Keratinocyte (primary cell): Measurements from ENCODE around the gene DNAJA3. TPM values are rescaled to one million over a fixed set of nuclear protein-coding genes. Genes with fewer than 3 reads are reported as not detected.

Experiments
- DNase-seq: peaks from one replicate; pipeline ENCODE4 v3.0.0-alpha.2; 2011; ENCODE audit warnings: low read depth, missing footprints, low spot score
- FAIRE-seq: peaks from 2 replicates; lab custom pipeline; 2011; peaks lifted over from hg19 to GRCh38; lab: Jason Lieb, UNC
- H2AFZ ChIP-seq: 2 replicates; pipeline ENCODE4 v1.6.0; 2012; ENCODE audit warnings: low read length, control low read depth, inconsistent platforms; ENCODE audit not compliant: control insufficient read depth
- H3K27ac ChIP-seq: 2 replicates; pipeline ENCODE4 v1.5.1; 2011; ENCODE audit warnings: low read length; ENCODE audit not compliant: control insufficient read depth, insufficient read depth
- H3K27me3 ChIP-seq: 3 replicates; pipeline ENCODE4 v1.6.0; 2011; ENCODE audit warnings: low read length; ENCODE audit not compliant: control insufficient read depth, insufficient read depth; ENCODE audit errors: extremely low read depth
- H3K36me3 ChIP-seq, 2 experiments: 2 replicates in 1 of 2; 3 replicates in 1 of 2; pipeline ENCODE4 v1.5.1; 2011; ENCODE audit warnings: low read length in 2 of 2, mild to moderate bottlenecking in 1 of 2; ENCODE audit not compliant: control insufficient read depth in 2 of 2, insufficient read depth in 2 of 2; ENCODE audit errors: extremely low read depth in 1 of 2
- H3K4me1 ChIP-seq: 3 replicates; pipeline ENCODE4 v1.5.1; 2011; ENCODE audit warnings: low read length; ENCODE audit not compliant: control insufficient read depth, insufficient read depth; ENCODE audit errors: extremely low read depth
- H3K4me2 ChIP-seq: 3 replicates; pipeline ENCODE4 v1.6.0; 2011; ENCODE audit warnings: low read depth, low read length; ENCODE audit not compliant: control insufficient read depth, insufficient read depth; ENCODE audit errors: extremely low read depth
- H3K4me3 ChIP-seq, 3 experiments: fragments of 200-600 bp in 1 of 3; sonication (generic) in 1 of 3; 2 replicates in 2 of 3; 3 replicates in 1 of 3; pipeline ENCODE4 v1.5.1; 2011 to 2016; ENCODE audit warnings: low read length in 3 of 3, mild to moderate bottlenecking in 3 of 3, control low read depth in 2 of 3, inconsistent platforms in 1 of 3, low read depth in 1 of 3, mixed read lengths in 1 of 3, mixed run types in 1 of 3, moderate library complexity in 1 of 3; ENCODE audit not compliant: control insufficient read depth in 2 of 3, insufficient read depth in 2 of 3; ENCODE audit errors: extremely low read depth in 1 of 3
- H3K79me2 ChIP-seq: 2 replicates; pipeline ENCODE4 v1.6.0; 2012; ENCODE audit warnings: low read length; ENCODE audit not compliant: control insufficient read depth, insufficient read depth
- H3K9ac ChIP-seq: 3 replicates; pipeline ENCODE4 v1.6.0; 2011; ENCODE audit warnings: low read length; ENCODE audit not compliant: control insufficient read depth, insufficient read depth; ENCODE audit errors: extremely low read depth
- H3K9me1 ChIP-seq: 3 replicates; pipeline ENCODE4 v1.6.0; 2011; ENCODE audit warnings: low read length; ENCODE audit not compliant: control insufficient read depth, insufficient read depth; ENCODE audit errors: extremely low read depth
- H3K9me3 ChIP-seq: 2 replicates; pipeline ENCODE4 v1.5.1; 2012; ENCODE audit warnings: low read depth, low read length; ENCODE audit not compliant: control insufficient read depth
- H4K20me1 ChIP-seq: 3 replicates; pipeline ENCODE4 v1.6.0; 2011; ENCODE audit warnings: low read length; ENCODE audit not compliant: control insufficient read depth, insufficient read depth; ENCODE audit errors: extremely low read depth
- CTCF ChIP-seq, 3 experiments: IDR thresholded peaks in 1 of 3; conservative IDR thresholded peaks in 1 of 3; optimal IDR thresholded peaks in 1 of 3; 2 replicates in 2 of 3; 3 replicates in 1 of 3; pipeline versions ENCODE3 to v1.5.1; 2011; ENCODE audit warnings: low read length in 3 of 3, mild to moderate bottlenecking in 3 of 3, moderate library complexity in 2 of 3, control low read depth in 1 of 3, inconsistent platforms in 1 of 3; ENCODE audit not compliant: insufficient read depth in 2 of 3; ENCODE audit errors: extremely low read depth in 1 of 3
- EZH2 ChIP-seq: IDR thresholded peaks from one replicate; pipeline ENCODE4 v1.6.1; 2012; ENCODE audit warnings: inconsistent platforms, mild to moderate bottlenecking, low read length, moderate library complexity
- dilution Hi-C: fragments of 300-500 bp; cut with MboI; formaldehyde crosslinking; loops from one replicate; pipeline ENCODE4 v1.7.0; 2020; ENCODE audit warnings: low sequenced_read_pairs; ENCODE audit not compliant: extremely low pct_ligation_motif_present
- polyA plus RNA-seq, 5 experiments: library from polyadenylated mRNA; depleted of rRNA in 3 of 5; stranded (reverse) in 3 of 5; stranded (forward) in 1 of 5; unstranded in 1 of 5; fragments of >200 nt; gene quantifications; 1 replicate in 1 of 5; 2 replicates in 3 of 5; 3 replicates in 1 of 5; pipeline versions ENCODE4 v1.2.1 to v1.2.3, GENCODE V29; 2011 to 2012; ENCODE audit warnings: missing spikeins in 2 of 5, low read depth in 1 of 5, low replicate concordance in 1 of 5

Gene DNAJA3
- polyA plus RNA-seq, 1 donor (not counting 4 experiments of a cell fraction or from before 2014, with no cell fraction given) = 48.4 TPM

- no peak overlapping the region for H2AFZ ChIP-seq
- no peaks in the 10 kb centered on the region for H3K9me3 ChIP-seq
- no peak for TF ChIP-seq EZH2
- TF ChIP-seq CTCF (optimal IDR thresholded peaks at IDR 0.05 in 1 of 3, IDR thresholded peaks at IDR 0.05 in 1 of 3, conservative IDR thresholded peaks at IDR 0.05 in 1 of 3; ENCODE audit: extremely low read depth in 1 of 3, insufficient read depth in 2 of 3, low read length in 3 of 3) = no peak
- H3K4me1 ChIP-seq = peaks cover 13% of the 10 kb centered on the region
- H3K4me2 ChIP-seq = no peak overlapping the region
- H3K9ac ChIP-seq = no peak overlapping the region
- no peak for FAIRE-seq
- peaks cover 27% of the 10 kb centered on the region for H3K79me2 ChIP-seq
- H3K27me3 ChIP-seq = no peaks in the 10 kb centered on the region
- peaks cover 19 to 21% of the 10 kb centered on the region in 2 experiments for H3K36me3 ChIP-seq
- dilution Hi-C loops = no loop called here
- no peaks in the 10 kb centered on the region for H3K9me1 ChIP-seq
- peaks cover 12% of the 10 kb centered on the region for H4K20me1 ChIP-seq
- no peak for DNase-seq
- H3K4me3 ChIP-seq = no peak overlapping the region
- H3K27ac ChIP-seq = no peak overlapping the region
Observed at GRCh38 chr16:4410335-4411075, 15.2 kb upstream of the DNAJA3 start.

- no peaks in the 10 kb centered on the region for H3K9me3 ChIP-seq
- no peak for DNase-seq
- peaks cover 12% of the 10 kb centered on the region for H4K20me1 ChIP-seq
- H3K27ac ChIP-seq = no peak overlapping the region
- dilution Hi-C loops = no loop called here
- H3K4me3 ChIP-seq = no peak overlapping the region
- TF ChIP-seq CTCF (optimal IDR thresholded peaks at IDR 0.05 in 1 of 3, IDR thresholded peaks at IDR 0.05 in 1 of 3, conservative IDR thresholded peaks at IDR 0.05 in 1 of 3; ENCODE audit: extremely low read depth in 1 of 3, insufficient read depth in 2 of 3, low read length in 3 of 3) (no peak), EZH2 (no peak)
- no peak overlapping the region for H3K4me2 ChIP-seq
- H3K4me1 ChIP-seq = peaks cover 14% of the 10 kb centered on the region
- no peak overlapping the region for H3K9ac ChIP-seq
- no peak overlapping the region for H2AFZ ChIP-seq
- H3K27me3 ChIP-seq = no peaks in the 10 kb centered on the region
- no peaks in the 10 kb centered on the region for H3K9me1 ChIP-seq
- no peak for FAIRE-seq
- H3K79me2 ChIP-seq = peaks cover 30% of the 10 kb centered on the region
- peaks cover 16 to 21% of the 10 kb centered on the region in 2 experiments for H3K36me3 ChIP-seq
Observed at GRCh38 chr16:4411684-4412083, 14.0 kb upstream of the DNAJA3 start.
